ACHN (cell line): ENCODE measurements around the gene ABHD10.
A peak's percentile ranks its signal among the peaks of the same experiment; 100 is the strongest.
"Not testable (repeated sequence)": the region's sequence is repeated elsewhere in the genome, so short reads cannot be mapped to it uniquely, and the experiment has no call there.

Source experiments
- DNase-seq: peaks from one replicate; pipeline ENCODE4 v3.0.0-alpha.2; 2015
- in situ Hi-C: cut with HindIII; loops from 2 replicates; pipeline ENCODE4 v1.10.0; 2017; ENCODE audit warnings: low sequenced_read_pairs, low pct_ligation_motif_present, low pct_unique_long_range_greater_than_20kb

The ABHD10 gene

DNA sequence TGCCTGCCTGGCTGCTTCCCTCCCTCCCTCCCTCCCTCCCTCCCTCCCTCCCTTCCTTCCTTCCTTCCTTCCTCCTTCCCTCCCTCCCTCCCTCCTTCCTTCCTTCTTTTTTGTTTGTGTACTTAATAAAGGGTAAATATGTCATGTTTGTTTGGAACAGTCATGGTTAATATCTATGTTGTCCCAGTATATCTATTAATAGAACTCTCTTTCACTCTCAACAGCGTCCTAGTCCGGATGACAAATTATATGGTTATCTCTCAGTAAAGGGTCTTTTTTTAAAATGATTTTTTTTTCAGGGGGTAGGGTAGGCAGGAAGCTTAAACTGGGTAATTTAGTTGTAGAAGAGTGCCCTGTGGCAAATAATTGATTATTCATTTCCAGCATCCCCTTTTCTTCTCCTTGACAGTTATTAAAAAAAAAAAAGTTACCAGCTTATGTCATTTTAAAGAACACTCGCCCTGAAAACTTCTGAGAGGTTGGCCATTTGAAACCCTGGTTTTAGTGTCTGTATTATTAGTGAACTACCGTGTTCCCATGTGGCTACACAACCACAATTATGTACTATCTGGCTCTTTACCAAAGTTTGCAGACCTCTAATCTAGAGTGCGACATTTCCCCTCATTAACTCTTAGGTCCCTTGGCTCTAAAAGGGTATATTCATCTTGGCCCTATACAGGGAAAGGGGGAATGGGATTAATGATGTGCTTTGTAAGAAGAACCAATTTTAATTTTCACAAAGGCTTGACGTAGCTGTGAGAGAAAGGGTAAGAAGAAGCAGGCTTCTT, 33.6 kb downstream of the ABHD10 start:
- in situ Hi-C loops, result no loop called here
- no peak for DNase-seq

- DNase-seq, result peak; percentile 75
- in situ Hi-C loops, result no loop called here
Measured at GRCh38 chr3:112013058-112013783, 34.4 kb downstream of the ABHD10 start.

GRCh38 chr3:112013784-112014143, 34.9 kb downstream of the ABHD10 start:
- in situ Hi-C loops, result no loop called here
- DNase-seq, result no peak

- DNase-seq, result no peak
- in situ Hi-C loops, result no loop called here
Measured at GRCh38 chr3:112017091-112017490, 38.3 kb downstream of the ABHD10 start.

- DNase-seq, result no peak
- in situ Hi-C loops, result no loop called here
Measured at GRCh38 chr3:112018712-112019111, 39.9 kb downstream of the ABHD10 start.

DNA sequence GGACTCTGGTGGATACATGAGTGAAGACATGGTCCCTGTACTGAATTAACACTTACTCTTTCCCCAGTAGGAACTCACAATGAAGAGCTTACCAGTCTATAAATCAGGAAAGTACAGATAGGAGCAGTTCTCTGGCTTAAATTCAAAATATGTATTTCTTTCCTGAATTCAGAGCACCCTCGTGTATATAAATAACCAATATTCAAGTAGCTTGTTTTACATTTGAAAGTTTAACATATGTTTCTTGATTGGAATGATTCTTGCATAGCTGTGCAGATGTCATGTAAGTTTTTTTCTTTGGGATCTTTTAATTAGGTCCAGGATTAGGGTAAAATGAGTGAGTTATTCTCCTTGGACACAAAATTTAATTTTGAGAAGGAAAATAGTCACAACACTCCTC, 40.9 kb downstream of the ABHD10 start:
- in situ Hi-C loops, result no loop called here
- no peak for DNase-seq

GRCh38 chr3:112020674-112021085, 41.9 kb downstream of the ABHD10 start:
- in situ Hi-C loops, result no loop called here
- peak; percentile 87 for DNase-seq

DNA sequence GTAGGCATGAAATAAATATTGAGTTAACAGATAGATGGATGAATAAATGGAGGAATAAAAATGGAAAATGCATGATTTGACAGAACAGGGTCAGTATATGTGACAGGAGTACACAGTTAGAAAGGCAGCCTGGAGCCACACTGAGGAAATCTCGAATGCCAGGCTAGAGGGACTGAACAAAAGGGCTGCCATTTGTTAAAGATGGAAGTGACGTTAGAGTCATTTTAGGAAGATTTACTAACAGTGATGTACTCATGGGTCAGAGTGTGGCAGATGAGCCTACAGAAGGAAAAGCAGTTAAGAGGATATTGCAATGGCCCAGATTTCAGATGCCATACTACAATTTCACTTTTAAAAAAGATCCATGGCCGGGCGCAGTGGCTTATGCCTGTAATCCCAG, 48.3 kb downstream of the ABHD10 start:
- in situ Hi-C loops, result no loop called here
- DNase-seq, result no peak

DNA sequence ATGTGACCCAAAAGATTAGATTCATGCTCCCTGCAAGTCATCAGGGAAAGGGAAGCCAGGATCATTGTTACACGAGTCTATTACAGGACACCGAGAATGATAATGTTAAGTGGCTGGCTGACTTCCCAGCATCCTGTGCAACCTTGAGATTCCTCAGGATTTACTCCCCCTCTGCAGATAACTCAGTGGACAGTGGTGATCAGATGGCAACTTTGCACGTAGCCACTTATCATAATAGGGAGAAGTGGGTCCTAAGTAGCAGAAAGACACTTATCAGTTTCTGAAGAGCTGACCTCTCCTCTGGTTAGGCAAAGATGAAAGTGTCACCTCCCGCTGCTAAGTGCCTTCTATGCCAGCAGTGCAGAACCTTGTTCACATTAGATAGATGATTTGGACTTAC, 49.0 kb downstream of the ABHD10 start:
- in situ Hi-C loops, result no loop called here
- no peak for DNase-seq

DNA sequence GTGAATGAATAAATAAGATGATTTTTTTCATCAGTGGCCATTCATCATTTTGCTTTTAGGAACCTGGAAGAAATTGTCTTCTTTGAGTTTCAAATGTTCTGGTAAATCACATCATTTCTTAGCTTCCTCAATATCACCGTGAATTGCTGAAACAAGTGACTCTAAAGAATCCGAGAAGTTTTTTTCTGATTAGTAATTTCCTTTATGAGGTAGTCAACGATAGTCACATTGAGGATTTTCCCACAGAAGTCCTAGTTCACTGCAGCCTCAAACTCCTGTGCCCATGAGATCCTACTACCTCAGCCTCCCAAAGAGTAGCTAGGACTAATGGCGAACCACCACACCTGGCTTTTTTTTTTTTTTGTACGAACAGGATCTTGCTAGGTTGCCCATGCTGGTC, 52.1 kb downstream of the ABHD10 start:
- DNase-seq, result no peak

DNA sequence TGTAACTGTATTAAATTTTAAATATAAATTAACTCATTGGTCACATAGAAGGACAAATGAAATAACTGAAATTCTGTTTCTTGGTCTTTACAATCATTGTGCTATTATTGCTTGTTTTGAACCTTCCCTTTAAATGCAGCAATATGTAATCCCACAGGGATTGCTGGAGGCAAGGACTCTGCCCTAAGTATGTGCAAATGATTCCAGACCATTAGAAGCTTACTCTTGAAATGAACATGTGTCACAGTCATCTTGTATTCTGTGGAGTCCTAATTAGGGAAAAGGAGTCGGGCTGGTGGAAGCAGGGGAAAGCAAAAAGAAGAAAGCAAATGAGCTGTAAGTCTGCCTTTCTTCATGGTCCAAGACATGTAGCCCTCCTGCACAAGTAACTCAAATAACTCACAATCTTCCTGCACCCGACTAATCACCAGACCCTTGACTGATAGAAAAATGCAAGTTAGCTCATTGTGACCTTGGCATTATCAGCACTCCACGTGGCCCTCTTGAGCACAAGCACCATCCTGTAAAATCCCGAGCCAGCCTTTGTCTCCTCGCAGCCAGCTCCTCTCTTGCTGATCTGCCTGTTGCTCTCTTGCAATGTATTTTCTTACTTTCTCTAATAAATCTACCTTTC, 53.4 kb downstream of the ABHD10 start:
- no peak for DNase-seq
- in situ Hi-C loops, result no loop called here

More for the DNA sequence above, 52.1 kb downstream of the ABHD10 start:
- in situ Hi-C loops, result no loop called here

GRCh38 chr3:112034436-112034835, 55.6 kb downstream of the ABHD10 start, which contains the start of gene TMPRSS7:
TMPRSS7 (plus strand) TSS chr3:112034736; CDS start chr3:112034846, 110 bp downstream.
- DNase-seq, result no peak
- in situ Hi-C loops, result no loop called here

DNA sequence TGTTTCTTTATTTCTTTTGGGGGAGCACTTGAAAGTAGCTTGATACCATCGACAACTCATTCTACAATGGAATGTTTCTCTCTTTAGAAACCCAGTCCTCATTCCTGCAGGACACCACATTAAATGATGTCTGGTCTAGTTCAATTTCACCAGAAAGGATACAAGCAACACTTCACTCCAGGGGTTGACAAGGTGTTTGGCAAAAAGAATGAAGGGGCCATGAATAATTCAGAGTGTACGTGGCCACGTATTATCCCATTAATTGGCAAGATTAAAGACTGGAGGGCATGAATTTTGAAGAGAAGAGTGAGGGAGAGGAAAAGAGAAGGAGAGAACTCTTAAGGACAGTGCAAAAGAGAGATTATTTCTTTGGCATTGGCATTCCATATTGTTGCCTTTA, 56.4 kb downstream of the ABHD10 start:
- DNase-seq, result no peak

DNA sequence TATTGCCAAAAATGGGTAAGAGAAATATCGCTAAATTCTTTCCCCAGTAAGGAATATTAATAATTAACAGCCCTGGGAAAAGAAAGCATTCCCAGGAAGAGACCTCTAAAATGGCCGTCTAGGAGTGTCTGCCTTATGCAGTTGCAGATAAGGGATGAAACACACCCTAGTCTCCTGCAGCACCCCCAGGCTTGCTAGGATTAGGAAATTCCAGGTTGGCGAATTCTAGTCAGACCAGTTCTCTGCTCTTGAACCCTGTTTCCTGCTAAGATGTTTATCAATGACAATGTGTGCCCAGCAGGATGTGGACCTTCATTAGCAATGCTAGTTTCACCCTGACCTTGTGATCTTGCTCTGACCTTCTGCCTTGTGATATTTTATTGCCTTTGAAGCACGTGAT, 58.4 kb downstream of the ABHD10 start:
- in situ Hi-C loops, DNase-seq: not testable (repeated sequence)

More for the DNA sequence above, 56.4 kb downstream of the ABHD10 start:
- in situ Hi-C loops, result no loop called here

GRCh38 chr3:112038863-112039262, 60.0 kb downstream of the ABHD10 start:
- DNase-seq, result no peak
- in situ Hi-C loops, result no loop called here

DNA sequence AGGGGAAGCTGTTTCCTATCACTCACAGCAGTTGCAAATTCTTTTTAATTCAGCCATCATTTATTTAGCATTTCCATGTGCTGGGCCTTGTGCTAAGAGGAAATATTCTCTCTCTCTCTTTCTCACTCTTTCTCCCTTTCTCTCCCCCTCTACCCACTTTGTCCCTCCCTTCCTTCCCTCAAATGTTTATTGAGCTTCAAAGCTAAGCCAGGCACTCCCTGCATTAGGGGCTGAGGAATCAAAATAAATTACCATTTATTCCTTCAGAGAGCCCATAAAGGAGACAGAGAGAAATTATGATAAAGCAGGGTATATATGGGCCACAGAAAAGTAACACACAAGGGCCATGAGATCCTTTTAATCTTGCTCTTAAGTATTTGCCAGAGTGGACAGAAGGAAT, 62.5 kb downstream of the ABHD10 start:
- in situ Hi-C loops, result no loop called here
- no peak for DNase-seq

DNA sequence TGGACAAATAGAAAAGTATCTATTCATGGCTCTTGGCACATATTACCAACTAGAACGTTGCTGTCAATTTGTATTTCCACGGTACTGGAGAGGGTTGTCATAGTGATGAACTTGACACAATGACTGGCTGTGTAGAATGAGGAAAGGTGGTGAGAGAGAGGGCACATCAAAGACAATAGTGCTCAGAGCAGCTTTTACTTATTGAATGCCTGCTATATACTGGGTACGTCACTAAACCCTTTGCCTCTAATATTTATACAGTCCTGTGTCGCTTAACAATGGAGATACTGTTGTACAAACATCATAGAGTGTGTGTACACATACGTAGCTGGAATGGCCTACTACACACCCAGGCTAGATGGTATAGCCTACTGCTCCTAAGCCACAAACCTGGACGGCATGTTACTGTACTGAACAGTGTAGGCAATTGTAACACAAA, 64.0 kb downstream of the ABHD10 start:
- DNase-seq, result no peak
- in situ Hi-C loops, result no loop called here
